OCI-LY1 (cell line): Measurements from ENCODE around the gene GFPT2.

Source experiments
- EZH2 ChIP-seq: fragments of 200-600 bp; sonication (generic), shearing (Covaris generic); IDR thresholded peaks from 2 replicates; pipeline ENCODE4 v1.8.0; 2017; ENCODE audit warnings: borderline replicate concordance, mixed run types, mild to moderate bottlenecking, antibody characterized with exemption, low read length, moderate library complexity, mixed read lengths
- TF ChIP-seq, protein P1 (sequence below): fragments of 200-600 bp; sonication (generic), shearing (Covaris generic); IDR thresholded peaks from 2 replicates; pipeline ENCODE4 v1.5.1; 2017; ENCODE audit warnings: mild to moderate bottlenecking, antibody characterized with exemption, low read length, moderate library complexity, mixed read lengths

DNA sequence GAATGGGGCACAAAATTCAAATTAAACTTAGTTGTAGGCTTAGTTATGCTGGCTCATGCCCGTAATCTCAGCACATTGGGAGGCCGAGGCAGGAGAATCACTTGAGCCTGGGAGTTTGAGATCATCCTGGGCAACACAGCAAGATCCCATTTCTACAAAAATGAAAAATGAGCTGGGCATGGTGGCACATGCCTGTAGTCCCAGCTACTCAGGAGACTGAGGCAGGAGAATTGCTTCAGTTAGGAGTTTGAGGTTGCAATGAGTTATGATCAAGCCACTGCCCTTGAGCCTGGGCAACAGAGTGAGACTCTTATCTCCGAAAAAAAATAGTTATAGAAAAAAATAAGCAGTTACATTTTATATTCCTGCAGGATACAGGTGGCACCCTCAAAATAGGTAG is 20.7 kb upstream of the GFPT2 start:
- TF ChIP-seq, protein P1, sequence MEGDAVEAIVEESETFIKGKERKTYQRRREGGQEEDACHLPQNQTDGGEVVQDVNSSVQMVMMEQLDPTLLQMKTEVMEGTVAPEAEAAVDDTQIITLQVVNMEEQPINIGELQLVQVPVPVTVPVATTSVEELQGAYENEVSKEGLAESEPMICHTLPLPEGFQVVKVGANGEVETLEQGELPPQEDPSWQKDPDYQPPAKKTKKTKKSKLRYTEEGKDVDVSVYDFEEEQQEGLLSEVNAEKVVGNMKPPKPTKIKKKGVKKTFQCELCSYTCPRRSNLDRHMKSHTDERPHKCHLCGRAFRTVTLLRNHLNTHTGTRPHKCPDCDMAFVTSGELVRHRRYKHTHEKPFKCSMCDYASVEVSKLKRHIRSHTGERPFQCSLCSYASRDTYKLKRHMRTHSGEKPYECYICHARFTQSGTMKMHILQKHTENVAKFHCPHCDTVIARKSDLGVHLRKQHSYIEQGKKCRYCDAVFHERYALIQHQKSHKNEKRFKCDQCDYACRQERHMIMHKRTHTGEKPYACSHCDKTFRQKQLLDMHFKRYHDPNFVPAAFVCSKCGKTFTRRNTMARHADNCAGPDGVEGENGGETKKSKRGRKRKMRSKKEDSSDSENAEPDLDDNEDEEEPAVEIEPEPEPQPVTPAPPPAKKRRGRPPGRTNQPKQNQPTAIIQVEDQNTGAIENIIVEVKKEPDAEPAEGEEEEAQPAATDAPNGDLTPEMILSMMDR, result no peak
- no peak for TF ChIP-seq EZH2
